NCI-H1092 (cell line): ENCODE results near the gene SH2D6.

ENCODE experiments used
- DNase-seq: peaks from one replicate; lab custom pipeline; 2025; lab: John Stamatoyannopoulos, UW

SH2D6 gene

GRCh38 chr2:85439986-85440385, 21.5 kb downstream of the SH2D6 start:
- no peak for DNase-seq

GRCh38 chr2:85440729-85441128, 22.2 kb downstream of the SH2D6 start:
- no peak for DNase-seq

- DNase-seq = no peak
Measured at GRCh38 chr2:85441864-85442263, 23.4 kb downstream of the SH2D6 start.

GRCh38 chr2:85444629-85445172, 26.2 kb downstream of the SH2D6 start:
- no peak for DNase-seq

- peak; percentile 9 for DNase-seq
Measured at GRCh38 chr2:85445316-85446295, 27.1 kb downstream of the SH2D6 start.

GRCh38 chr2:85446296-85447221, 28.0 kb downstream of the SH2D6 start:
- no peak for DNase-seq

GRCh38 chr2:85447222-85447585, 28.7 kb downstream of the SH2D6 start:
- DNase-seq = no peak

- DNase-seq = no peak
Measured at GRCh38 chr2:85448461-85449213, 30.1 kb downstream of the SH2D6 start.

- no peak for DNase-seq
Measured at GRCh38 chr2:85449214-85449588, 30.7 kb downstream of the SH2D6 start.

GRCh38 chr2:85452237-85452636, 33.7 kb downstream of the SH2D6 start:
- DNase-seq = no peak

GRCh38 chr2:85453571-85453970, 35.1 kb downstream of the SH2D6 start:
- DNase-seq = no peak

GRCh38 chr2:85455552-85456090, 37.1 kb downstream of the SH2D6 start:
- no peak for DNase-seq

GRCh38 chr2:85457043-85457442, 38.5 kb downstream of the SH2D6 start:
- DNase-seq = no peak

- DNase-seq = no peak
Measured at GRCh38 chr2:85457877-85458316, 39.4 kb downstream of the SH2D6 start.

- DNase-seq = no peak
Measured at GRCh38 chr2:85458601-85459563, 40.4 kb downstream of the SH2D6 start.

- DNase-seq = no peak
Measured at GRCh38 chr2:85459771-85460170, 41.3 kb downstream of the SH2D6 start.

GRCh38 chr2:85462322-85462721, 43.8 kb downstream of the SH2D6 start:
- no peak for DNase-seq

GRCh38 chr2:85468096-85468703, 49.7 kb downstream of the SH2D6 start:
- no peak for DNase-seq

- DNase-seq = no peak
Measured at GRCh38 chr2:85468704-85469349, 50.3 kb downstream of the SH2D6 start.
